HG03442 (cell line): ENCODE data around the gene IL1RAPL1.
"Not testable (repeated sequence)": the region's sequence is repeated elsewhere in the genome, so short reads cannot be mapped to it uniquely, and the experiment has no call there.

Experiments
- ATAC-seq: cut with Tn5 transposase; IDR thresholded peaks from one replicate; pipeline ENCODE4 v1.9.1; 2021; ENCODE audit warnings: mild to moderate bottlenecking, moderate library complexity; ENCODE audit not compliant: unreplicated experiment

IL1RAPL1 gene

DNA sequence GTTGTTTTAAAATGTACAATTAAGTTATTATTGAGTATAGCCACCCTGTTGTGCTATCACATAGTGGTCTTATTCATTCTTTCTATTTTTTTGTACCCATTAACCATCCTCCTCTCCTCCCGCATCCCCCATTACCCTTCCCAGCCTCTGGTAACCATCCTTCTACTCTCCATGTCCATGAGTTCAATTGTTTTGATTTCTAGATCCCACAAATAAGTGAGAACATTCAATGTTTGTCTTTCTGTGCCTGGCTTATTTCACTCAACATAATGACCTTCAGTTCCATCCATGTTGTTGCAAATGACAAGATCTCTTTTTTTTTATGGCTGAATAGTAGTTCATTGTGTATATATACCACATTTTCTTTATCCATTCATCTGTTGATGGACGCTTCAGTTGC, 179.3 kb downstream of the IL1RAPL1 start:
- ATAC-seq = not testable (repeated sequence)

DNA sequence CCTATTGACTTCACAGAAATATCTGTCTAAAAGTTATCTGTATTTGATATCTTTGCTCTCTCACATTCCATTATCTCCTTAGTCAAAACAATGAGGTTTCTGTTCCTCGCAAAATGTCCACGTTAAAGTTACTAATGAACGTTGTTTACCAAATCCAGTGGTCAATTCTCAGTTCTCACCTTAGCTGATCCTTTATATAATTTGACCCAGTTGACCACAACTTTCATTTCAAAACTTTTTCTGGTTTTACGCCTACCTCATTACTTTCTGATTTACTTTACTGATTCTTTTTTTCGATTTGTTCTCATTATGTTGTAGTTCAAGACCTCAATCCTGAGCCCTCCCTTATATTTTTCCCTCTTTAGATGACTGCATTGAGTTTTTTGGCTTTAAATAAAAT, 186.6 kb downstream of the IL1RAPL1 start:
- no peak for ATAC-seq

DNA sequence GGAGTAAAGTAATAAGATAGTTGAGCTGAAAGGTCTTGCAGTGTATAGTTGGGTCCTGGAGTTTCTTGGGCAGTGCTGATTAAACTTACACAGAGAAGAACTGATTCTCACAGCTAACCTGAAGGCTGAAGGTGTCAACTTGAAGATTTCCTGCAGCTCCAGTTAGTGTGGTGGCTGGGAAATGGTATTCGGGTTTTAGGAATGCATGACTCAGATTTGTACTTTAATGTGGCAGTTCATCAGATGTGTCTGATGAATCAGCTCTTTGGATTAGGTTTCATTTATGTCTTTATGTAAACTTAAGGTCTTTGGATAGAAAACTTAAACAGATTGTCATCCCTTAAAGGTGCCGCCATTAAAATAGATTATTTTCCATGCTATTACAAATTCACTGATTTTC, 200.0 kb downstream of the IL1RAPL1 start:
- no peak for ATAC-seq

DNA sequence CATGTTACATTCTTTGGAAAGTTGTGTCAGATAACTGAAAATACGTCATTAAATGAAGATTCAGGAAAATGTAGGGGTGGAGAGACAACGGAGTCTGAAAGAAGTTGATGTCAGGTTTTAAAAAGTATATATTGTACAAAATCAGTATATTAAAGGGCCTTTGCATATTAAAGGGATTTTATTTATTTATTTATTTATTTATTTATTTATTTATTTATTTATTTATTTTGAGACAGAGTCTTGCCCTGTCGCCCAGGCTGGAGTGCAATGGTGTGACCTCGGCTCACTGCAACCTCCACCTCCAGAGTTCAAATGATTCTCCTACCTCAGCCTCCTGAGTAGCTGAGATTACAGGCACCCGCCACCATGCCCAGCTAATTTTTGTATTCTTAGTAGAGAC, 213.4 kb downstream of the IL1RAPL1 start:
- ATAC-seq = not testable (repeated sequence)

DNA sequence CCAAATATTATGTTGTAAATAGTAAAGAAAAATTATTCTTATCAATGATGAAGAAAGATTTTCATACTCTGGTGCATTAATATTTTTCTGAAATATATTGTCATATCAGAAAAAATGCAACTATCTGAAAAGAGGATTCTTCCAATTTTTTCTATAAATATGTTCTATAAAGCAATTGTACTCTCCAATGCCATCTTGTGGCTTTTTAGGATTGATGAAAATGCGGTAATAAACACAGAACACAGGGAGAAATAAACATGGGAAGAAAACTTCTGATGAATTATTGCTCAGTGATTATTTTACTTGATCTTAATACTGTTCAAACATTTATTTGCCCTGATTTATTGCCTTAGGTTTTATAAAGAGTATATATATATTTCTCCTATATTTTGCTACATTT, 215.4 kb downstream of the IL1RAPL1 start:
- no peak for ATAC-seq

DNA sequence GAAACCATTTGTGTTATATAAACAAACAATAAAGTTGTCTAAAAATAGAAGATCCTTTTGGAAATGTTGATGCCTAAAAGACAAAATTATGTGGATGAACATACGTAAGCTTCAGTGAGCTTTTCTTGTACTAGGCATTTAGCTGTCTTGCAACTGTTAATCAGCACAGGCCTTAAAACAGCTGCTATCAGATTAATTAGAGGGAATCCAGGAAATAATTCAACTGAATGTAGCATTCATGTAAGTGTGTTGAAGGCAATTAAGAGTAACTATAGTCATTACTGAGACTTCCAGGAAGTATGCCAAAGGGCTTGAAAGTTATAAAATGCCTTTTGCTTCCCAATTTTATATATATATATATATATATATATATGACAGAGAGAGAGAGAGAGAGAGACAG, 248.7 kb downstream of the IL1RAPL1 start:
- ATAC-seq = no peak

DNA sequence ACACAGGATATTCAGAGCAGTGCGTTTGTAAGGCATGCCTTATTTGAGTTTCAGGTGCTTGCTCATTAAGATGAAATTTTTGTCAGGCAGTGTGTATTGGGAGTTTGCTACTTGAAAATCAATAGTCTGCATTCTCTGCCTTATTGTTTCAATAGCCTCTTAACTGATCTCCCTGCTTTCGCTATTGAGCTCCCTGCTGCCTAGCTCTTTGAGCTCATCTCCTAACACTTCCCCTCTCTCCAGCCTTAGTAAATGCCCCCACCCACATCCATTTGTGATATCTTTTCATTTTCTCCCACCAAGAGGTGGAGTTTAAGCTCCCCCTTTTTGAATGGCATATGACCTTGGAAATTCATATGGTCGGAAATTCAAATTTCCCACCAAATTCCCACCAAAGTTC, 256.6 kb downstream of the IL1RAPL1 start:
- no peak for ATAC-seq

DNA sequence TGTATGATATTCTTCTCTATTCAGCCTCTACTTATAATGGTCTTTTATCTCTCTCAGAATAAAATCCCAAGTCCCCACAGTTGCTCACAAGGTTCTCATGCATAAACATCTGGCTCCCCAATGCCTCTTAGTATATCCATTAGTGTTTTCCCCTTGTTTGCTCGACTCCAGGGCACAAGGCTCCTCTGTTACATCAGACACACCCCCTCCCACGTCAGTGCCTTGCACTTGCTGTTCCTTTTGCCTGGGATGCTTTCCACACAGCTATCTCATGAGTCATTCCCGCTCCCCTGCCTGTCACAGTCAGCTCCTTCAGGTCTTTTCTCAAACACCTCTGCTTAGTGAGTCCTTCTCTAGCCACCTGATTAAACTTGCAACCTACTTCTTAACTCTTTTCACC, 260.2 kb downstream of the IL1RAPL1 start:
- ATAC-seq = no peak

DNA sequence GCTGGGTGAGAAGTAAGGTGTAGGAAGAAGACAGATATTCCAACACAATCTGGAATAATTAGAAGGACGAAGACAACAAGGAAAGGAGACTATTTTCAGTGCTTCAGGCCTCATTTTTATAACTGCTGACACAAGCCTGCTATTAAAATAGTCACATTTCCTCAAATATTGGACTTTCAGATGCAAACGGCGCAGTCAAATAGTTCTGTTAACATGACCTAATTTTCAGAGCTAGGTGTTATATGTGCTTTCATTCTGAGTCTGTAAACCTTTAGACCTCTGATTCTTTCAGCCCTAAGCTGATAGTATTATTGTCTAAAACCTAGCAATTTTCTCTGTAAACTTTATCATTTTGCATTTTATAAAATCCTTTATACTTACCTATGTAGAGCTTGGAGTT, 261.5 kb downstream of the IL1RAPL1 start:
- no peak for ATAC-seq

DNA sequence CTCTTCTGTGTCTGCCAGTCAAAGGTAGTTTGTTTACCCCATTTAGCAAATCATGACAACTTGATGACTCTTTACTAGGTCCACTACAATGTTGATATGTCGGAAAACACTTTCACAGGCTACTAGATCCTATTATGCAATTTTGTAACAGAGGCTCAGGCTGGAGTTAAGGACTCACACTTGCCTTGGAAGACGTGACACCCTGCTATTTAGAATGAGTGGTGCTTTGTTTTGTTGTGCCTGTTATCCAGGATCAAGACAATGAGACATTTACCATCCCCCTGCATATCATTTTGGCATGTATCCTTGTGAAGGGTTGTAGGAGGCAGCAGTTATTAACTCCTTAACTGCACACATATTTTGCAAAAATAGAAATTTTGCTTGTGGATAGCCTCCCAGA, 263.7 kb downstream of the IL1RAPL1 start:
- ATAC-seq = no peak

DNA sequence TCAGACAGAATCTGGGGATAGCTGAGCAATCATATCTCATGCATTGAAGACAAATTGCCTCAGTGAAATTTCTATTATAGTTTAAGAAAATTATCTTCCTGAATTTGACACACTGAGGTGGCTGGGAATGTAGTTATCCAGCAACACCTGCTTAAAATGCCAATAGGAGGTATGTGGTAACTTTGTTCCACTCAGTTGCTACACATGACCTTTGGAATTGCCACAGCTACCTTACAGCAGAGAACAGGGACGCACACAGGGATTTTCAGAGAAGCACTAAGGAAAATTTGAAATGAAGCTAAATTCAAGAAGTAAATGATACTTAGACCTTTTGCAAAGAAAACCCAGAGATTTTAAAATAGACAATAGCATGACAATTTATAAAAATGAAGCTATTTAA, 264.6 kb downstream of the IL1RAPL1 start:
- no peak for ATAC-seq

DNA sequence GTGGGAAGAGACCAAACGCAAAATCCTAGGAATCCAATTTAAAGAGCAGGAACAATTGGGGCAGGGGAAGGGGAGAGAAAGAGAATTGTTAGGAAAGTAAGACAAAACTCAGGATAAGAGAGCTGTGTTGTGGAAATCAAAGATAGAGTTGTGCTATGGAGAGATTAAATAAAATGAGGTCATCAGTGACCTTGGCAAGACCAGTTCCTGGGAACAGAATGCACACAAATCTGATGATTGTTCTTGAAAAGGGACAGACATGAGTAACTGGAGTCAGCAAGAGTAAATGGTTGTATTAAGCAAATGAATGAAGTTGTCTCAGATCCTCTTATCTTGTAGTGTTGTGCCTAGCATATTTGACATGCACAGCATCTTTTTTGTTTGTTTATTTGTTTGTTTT, 267.4 kb downstream of the IL1RAPL1 start:
- no peak for ATAC-seq

DNA sequence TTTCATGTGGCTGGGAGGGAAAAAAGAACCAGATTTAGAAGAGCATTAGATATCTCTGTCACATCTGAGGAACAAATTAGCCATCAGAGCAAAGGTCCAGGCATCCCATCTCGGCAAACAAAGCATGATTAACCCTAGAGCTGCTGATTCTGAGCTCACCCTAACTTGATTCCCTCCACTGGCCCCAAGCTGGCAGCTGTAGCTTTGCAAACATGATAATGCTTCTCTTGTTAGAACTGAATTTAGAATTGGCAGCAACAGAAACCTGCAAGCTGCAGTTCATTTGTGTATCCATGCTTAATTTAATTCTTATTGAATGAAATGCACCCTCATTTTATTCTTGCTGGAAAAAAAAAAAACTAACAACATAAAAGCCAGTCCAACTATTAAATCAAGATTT, 289.2 kb downstream of the IL1RAPL1 start:
- ATAC-seq = no peak

DNA sequence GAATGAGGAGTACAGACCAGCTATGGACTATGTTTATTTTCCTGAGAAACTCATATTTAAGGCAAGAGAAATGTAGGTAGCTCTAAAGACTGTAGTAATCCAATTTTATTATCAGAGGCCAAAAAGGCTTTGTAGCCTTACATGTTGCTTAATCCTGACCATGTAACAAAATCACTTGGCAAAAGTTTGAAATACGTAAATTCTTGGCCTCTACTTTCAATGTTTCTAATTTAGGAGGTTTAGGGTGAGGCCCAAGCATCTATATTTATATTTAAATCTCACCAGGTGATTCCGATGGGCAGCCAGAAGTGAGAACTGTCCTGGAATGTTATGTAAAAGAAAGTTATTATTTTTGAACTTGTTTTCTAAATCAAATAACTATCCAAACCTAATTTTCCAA, 289.7 kb downstream of the IL1RAPL1 start:
- ATAC-seq = no peak

DNA sequence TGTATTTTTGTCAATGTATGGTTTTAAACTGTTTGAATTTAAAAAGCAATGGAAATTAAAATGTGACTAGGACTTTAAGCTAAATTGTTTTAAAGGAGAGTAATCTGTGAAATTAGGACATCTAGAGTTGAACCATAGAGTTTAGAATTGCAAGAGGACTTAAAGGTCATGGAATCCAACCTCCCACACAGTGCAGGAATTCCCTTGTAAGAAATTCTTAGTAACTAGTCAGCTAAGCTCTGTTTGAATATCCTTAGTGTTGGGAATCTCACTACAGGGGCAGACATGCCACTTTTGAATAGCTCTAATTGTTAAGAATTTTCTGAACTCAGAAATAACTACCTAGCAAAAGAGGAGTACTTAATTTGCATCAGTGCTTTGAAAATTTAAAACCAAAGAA, 292.9 kb downstream of the IL1RAPL1 start:
- no peak for ATAC-seq

DNA sequence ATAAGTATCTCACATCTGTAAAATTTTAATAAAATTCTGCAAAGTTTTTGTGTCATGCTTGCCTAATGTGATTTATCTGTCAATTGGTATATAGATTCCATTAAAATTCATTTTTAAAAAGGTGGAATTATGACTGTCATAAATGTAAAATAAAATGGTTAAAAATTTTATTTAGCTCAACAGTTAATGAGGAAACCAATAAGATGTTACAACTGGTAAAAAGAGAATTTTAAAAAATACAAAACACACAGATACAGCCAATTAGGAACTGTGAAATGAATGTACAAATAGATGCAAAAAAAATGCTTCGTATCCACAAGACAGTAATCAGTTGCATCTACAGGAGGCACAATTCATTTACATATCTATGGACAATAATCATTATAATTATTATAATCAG, 297.6 kb downstream of the IL1RAPL1 start:
- no peak for ATAC-seq

DNA sequence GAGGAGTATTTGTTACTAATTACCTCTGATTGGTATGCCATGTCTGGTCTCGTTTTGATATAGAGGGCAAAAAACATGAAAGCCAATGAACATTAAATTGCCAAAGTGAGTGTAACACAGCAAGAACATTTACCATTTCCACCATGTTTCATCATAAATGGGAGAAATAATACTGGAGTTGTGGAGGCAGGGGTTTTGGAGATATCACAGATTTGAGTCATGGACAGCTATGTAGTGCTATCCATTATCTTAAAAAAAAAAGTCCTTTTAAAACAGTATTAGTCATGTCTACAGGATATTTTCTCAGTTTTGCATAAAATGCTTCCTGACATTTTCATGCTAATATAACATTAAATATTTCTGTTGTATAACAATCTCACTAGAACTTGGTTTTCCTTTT, 301.2 kb downstream of the IL1RAPL1 start:
- ATAC-seq = no peak

DNA sequence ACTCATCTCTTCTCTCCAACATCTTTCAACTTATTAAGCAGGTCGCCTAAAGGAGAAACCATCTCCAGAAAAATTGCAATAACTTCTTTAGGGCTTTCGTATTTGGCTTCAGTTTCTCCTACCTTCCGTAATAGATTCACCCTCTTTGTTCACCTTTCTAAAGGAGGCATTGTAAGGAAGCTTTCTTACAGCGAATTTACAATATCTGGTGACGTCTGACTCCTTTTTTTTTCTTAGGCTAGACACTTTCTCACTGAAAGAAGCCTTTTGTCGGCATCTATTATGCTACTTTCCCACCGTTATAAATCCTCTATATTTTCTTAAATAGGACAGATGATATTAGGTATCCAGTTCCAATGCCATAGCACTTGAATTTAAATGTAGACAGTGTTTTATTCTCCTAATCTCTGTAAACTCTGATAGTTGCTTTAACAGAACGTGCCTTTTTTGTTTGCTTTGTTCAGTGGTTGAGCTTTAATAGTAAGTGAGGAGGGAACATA, 302.4 kb downstream of the IL1RAPL1 start:
- ATAC-seq = no peak

DNA sequence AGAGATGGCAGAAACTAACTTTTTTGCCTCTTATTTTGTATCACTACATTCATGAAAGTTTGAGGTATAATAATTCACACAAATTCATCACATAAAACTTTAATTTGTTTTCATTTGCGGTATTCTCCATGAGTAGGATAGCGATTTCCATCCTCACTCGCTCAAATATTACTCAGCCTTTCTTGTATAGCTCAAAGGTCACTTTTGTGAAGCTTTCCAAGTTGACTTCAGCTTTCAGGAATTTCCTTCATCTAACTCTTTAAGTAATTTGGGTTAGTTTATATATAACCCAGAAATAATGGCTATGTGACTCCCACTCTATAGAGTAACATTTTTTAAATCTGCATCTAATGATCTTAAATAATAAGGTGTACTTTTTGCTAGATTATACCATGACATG, 314.4 kb downstream of the IL1RAPL1 start:
- ATAC-seq = no peak

DNA sequence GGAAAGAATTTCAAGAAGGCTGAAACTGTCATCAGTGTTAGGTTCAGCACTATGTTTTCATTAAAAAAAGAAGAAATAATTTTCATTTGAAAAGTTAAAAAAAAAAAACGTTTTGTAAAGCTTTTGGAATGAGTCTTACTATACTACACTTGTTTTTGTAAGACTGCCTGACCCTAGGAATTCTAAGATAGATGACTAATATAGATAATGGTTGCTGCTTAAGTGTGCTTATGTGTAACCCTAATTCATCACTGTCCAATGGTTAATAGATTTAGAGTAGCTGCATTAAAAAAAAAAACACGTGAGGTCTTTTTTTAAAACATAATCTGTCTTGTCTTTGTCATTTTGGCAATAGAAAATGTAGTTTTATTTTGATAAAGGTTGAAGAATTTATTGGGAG, 323.2 kb downstream of the IL1RAPL1 start:
- no peak for ATAC-seq

DNA sequence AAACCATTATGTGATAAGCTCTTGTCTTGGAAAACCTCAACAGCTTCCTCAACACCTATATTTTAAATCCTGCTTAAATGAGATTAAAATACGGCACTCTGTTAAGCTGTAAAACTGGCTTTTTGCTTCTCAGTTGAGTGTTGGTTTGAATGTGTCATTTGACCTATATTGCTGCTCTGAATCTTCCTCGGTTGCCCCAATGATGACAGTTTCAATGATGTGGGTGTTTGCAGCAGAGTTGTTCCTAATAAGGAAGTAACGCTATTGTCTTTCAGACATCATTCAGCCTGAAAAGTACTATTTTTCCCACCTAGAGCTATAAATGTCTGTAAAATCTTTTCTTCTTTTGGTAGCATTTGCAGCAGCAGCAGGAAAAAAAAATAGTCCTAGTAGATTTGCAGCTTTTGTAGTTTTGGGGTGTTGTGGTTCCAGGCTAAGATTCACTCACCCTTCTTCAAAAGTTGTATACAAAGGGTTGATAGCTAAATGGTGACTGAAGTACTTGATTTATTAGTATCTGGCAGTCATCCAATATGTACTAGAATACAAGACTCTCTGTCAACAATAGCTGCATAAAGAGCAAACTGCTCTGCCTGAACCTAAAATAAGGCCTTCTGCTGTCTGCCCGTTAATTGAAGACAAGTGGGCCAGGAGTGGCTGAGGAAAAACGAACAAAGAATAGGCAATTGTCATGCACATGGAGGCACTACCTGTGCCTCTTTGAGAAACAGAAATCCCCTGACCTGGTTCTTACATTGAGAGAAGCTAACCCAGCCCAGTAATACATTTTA, 333.1 kb downstream of the IL1RAPL1 start:
- no peak for ATAC-seq

DNA sequence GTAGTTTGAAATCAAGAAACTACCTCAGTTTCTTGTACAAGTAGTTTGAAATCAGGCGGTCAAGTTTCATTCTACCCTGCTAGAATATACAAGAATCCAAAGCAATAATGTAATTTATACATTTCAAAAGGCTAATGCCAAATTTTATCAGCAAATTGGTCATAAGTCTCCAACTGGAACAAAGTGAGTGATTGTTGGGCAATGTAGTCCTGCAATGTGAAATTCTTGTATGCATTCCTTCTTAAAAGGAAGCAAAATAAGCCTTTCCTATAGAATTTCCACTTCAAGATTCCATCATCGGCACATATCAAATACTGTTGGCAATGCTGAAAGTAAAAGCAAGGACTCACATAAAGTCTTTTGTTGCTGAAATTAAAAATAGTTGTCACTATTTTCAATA, 334.9 kb downstream of the IL1RAPL1 start:
- no peak for ATAC-seq

DNA sequence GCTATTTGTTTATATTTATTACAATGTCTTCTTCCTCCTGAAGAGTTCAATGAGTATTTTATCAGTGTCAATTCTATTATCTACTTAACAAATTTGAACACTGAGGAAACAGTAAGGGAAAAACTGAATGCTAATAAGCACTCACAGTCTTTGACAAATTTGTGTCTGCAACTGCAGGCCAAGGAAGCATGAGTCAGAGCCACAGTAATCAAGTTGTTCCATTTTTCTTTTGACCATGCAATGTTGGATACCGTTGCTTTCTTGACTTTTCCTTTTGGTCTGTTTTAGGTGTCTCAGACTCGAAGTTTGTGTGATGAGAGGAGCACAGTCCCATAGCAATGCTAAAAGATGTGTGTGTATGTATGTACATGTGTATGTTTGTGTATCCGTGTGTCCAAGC, 359.6 kb downstream of the IL1RAPL1 start:
- no peak for ATAC-seq
